ENCODE data around the gene PREX1.
A peak's percentile ranks its signal among the peaks of the same experiment; 100 is the strongest.

The PREX1 gene

DNA sequence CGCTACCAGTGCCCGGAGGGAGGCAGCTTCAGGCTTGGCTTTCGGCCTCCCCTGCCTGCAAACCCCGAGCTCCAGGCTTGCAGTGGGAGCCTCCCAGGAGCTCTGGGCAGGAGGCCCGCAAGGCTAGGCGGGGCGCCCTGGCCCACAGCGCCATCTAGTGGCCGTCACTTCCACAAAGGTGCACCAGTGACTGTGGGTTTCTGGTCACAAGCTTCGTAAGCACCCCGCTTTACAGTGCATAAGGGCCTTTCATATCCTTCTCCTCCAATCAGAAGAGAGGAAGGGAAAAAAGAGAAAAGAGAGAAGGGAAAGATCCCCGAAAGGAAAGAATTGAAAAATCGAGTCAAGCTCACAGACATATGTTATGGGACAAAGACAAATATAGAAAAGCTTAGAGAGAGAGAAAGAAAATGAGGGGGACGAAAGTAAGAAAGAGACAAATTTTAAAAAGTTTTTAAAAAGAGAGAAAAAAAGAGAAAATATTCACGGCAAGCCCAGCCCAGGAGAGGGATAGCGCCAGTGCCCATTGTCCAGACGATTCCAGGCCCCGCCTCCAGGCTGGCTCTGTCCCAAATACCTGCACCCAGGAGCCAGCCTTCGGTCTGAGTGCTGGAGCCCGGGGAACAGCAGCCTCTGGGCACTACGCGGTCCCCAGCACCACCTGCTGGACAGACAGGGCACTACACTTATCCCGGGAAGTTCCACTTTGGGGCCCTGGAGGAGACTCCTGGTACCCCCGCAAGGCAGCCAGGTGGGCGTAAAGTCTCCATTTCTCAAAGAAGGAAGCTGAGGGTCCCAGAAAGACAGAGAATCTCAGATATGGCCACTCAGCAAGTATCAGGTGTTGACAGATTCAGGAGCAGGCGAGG lies 207.1 kb downstream of the PREX1 start:
- DNase-seq (ENCODE audit: low read depth) = peak; percentile 67
- peak overlapping the region; percentile 36 for H3K4me3 ChIP-seq (ENCODE audit: low read depth, low read length)
- TF ChIP-seq, protein P1, sequence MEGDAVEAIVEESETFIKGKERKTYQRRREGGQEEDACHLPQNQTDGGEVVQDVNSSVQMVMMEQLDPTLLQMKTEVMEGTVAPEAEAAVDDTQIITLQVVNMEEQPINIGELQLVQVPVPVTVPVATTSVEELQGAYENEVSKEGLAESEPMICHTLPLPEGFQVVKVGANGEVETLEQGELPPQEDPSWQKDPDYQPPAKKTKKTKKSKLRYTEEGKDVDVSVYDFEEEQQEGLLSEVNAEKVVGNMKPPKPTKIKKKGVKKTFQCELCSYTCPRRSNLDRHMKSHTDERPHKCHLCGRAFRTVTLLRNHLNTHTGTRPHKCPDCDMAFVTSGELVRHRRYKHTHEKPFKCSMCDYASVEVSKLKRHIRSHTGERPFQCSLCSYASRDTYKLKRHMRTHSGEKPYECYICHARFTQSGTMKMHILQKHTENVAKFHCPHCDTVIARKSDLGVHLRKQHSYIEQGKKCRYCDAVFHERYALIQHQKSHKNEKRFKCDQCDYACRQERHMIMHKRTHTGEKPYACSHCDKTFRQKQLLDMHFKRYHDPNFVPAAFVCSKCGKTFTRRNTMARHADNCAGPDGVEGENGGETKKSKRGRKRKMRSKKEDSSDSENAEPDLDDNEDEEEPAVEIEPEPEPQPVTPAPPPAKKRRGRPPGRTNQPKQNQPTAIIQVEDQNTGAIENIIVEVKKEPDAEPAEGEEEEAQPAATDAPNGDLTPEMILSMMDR (IDR thresholded peaks at IDR 0.05; ENCODE audit: control insufficient read depth, extremely low read depth, insufficient read depth) = peak; percentile 86

DNA sequence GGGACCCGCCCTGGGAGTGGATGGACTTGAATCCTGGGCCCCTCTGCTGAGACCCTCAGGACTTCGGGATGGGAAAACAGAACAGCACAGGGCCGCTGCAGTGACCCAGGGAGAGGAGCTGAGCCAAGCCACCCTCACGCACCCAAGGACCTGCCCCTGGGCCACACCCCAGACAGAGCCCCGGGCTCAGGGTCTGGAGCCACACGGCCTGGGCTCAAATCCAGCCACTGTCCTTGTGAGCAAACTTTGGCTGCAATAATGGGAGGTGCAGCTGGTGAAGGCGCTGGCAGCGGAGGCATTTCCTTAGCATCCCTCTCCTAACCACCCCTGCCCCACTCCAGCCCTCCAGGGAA lies 207.7 kb downstream of the PREX1 start:
- H3K4me3 ChIP-seq (ENCODE audit: low read depth, low read length) = no peak overlapping the region
- no peak for DNase-seq (ENCODE audit: low read depth)
- TF ChIP-seq, protein P1 (IDR thresholded peaks at IDR 0.05; ENCODE audit: control insufficient read depth, extremely low read depth, insufficient read depth) = no peak

DNA sequence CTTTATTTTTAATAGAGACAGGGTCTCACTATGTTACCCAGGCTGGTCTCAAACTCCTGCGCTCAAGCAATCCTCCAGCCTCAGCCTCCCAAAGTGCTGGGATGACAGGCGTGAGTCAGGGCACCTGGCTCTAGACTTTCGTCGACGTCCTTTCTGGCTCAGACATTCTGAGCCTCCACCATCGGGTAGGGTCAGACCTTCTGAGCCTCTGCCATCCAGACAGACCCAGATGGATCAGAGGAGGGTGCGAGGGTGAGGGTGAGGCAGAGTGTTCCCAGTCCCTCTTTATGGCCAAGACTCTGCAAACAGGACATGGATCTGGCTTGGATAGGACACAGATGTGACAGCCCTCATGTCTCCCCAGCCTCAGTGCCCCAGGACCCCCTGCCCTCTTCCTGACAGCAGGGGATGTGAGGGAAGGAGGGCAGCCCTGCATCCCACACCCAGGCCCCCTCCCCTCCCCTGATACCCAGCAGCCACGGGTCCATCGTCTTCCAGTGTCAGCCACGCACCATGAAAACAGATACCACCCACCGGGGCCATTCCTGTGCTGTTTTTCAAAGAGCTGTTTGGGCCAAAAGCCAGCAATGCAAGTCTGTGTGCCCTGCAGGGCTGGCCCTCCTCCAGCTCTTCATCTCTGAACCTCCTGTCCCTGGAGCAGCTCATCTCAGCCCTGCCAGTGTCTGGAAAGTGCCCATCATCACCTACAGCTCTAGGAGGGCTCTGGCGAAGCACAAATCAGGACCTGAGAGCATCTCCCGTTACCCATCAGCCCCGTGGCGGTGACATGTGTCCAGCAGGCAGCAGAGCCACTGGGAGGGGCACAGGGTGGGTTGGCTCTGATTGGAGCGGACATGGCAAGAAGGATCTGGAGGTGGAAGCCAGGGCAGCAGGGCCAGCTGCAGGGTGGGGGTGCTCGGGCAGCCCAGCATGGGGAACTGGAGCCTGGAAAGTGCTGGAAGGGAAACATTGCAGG lies 208.4 kb downstream of the PREX1 start:
- H3K4me3 ChIP-seq (ENCODE audit: low read depth, low read length) = no peak overlapping the region
- TF ChIP-seq, protein P1 (IDR thresholded peaks at IDR 0.05; ENCODE audit: control insufficient read depth, extremely low read depth, insufficient read depth) = no peak
- DNase-seq (ENCODE audit: low read depth) = no peak

DNA sequence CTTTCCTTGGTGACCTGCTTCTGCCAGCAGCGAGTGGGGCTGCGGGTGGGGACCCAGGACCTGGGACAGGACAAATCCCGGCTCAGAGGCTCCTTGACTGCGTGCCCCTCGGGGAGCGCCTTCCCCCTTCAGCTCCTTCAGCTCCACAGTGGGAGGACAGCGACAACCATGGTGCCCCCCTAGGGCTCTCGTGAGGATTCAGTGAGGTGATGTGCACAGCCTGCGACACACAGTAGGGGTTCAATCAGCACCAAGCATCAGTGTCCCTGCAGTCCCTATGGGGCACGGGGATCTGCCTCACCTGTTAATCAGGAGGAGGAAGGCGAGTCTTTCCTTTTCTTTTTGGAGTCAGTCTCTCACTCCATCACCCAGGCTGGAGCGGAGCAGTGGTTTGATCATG lies 209.2 kb downstream of the PREX1 start:
- no peak overlapping the region for H3K4me3 ChIP-seq (ENCODE audit: low read depth, low read length)
- no peak for DNase-seq (ENCODE audit: low read depth)
- TF ChIP-seq, protein P1 (IDR thresholded peaks at IDR 0.05; ENCODE audit: control insufficient read depth, extremely low read depth, insufficient read depth) = no peak

DNA sequence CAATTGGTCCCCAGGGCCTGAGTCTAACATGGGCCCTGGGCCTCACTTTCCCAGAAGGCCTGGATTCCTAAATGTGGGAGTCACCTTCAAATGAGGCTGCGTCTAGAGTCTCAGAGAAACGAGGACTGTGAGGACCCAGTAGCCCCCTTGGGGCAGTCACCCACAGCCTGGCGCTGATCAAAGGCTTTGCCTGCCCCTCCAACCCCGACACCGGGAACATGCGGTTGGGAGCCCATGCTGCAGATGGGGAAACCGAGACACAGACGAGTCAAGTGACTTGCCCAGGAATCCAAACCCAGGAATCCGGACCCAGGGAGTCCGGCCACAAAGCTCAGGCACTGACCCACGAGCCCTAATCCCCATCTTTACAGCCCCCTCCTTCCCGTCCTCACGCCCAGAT lies 209.7 kb downstream of the PREX1 start:
- TF ChIP-seq, protein P1 (IDR thresholded peaks at IDR 0.05; ENCODE audit: control insufficient read depth, extremely low read depth, insufficient read depth) = no peak
- DNase-seq (ENCODE audit: low read depth) = no peak
- no peak overlapping the region for H3K4me3 ChIP-seq (ENCODE audit: low read depth, low read length)

DNA sequence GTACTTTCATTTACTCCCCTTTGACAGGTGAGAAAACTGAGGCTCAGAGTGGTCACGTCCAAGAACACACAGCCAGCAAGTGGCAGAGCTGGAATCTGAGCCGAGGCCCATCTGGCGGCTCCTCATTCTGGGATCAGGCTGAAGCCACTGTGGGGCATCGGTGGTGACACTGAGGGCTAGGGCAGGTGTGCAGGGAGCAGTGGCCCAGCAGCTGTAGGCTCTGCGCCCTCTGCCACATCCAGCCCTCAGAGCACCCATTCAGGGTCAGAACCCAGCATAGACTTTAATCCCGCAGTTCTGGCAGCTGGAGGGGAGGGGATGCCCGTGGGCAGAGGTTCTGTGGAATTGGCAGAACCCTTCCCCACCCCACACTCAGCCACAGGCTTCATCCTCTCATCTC lies 210.3 kb downstream of the PREX1 start:
- TF ChIP-seq, protein P1 (IDR thresholded peaks at IDR 0.05; ENCODE audit: control insufficient read depth, extremely low read depth, insufficient read depth) = no peak
- no peak overlapping the region for H3K4me3 ChIP-seq (ENCODE audit: low read depth, low read length)
- DNase-seq (ENCODE audit: low read depth) = no peak

Measured in LNCaP clone FGC (cell line).